ENCODE measurements around the gene SH3PXD2B. TPM values are rescaled to one million over a fixed set of nuclear protein-coding genes. Genes with fewer than 3 reads are reported as not detected.

Gene SH3PXD2B
- total RNA-seq, 4 donors from 2014 or later = 26.6 to 48.7 (median 38.9) TPM

- no peak for TF ChIP-seq CTCF (IDR thresholded peaks at IDR 0.05; ENCODE audit: low read depth)
These were observed 68.6 kb downstream of the SH3PXD2B start for GRCh38 chr5:172385707-172386106.

- TF ChIP-seq CTCF (IDR thresholded peaks at IDR 0.05; ENCODE audit: low read depth) = no peak
These were observed 69.2 kb downstream of the SH3PXD2B start for GRCh38 chr5:172385010-172385563.

GRCh38 chr5:172383191-172383802 lies 71.0 kb downstream of the SH3PXD2B start:
- TF ChIP-seq CTCF (IDR thresholded peaks at IDR 0.05; ENCODE audit: low read depth) = no peak

GRCh38 chr5:172380987-172381643 lies 73.2 kb downstream of the SH3PXD2B start:
- TF ChIP-seq CTCF (IDR thresholded peaks at IDR 0.05; ENCODE audit: low read depth) = no peak

- TF ChIP-seq CTCF (IDR thresholded peaks at IDR 0.05; ENCODE audit: low read depth) = no peak
These were observed 73.9 kb downstream of the SH3PXD2B start for GRCh38 chr5:172380301-172380986.

GRCh38 chr5:172379481-172379880 lies 74.8 kb downstream of the SH3PXD2B start:
- TF ChIP-seq CTCF (IDR thresholded peaks at IDR 0.05; ENCODE audit: low read depth) = no peak

- no peak for TF ChIP-seq CTCF (IDR thresholded peaks at IDR 0.05; ENCODE audit: low read depth)
These were observed 76.5 kb downstream of the SH3PXD2B start for GRCh38 chr5:172377856-172378255.
